ELF-1 (cell line): ENCODE data around the gene SMIM12.

Experiments
- DNase-seq: peaks from one replicate; pipeline ENCODE4 v3.0.0-alpha.2; 2016; ENCODE audit warnings: low read depth, low spot score

Gene SMIM12

GRCh38 chr1:34874296-34874952 lies 14.9 kb upstream of the SMIM12 start:
- no peak for DNase-seq

- DNase-seq, result no peak
Measured at GRCh38 chr1:34872133-34872503, 12.6 kb upstream of the SMIM12 start.

- no peak for DNase-seq
Measured at GRCh38 chr1:34871443-34872132, 12.0 kb upstream of the SMIM12 start.

- no peak for DNase-seq
Measured at GRCh38 chr1:34870395-34870794, 10.8 kb upstream of the SMIM12 start.

- no peak for DNase-seq
Measured at GRCh38 chr1:34869760-34870159, 10.2 kb upstream of the SMIM12 start.

GRCh38 chr1:34868230-34869049 lies 8.9 kb upstream of the SMIM12 start:
- DNase-seq, result no peak

- no peak for DNase-seq
Measured at GRCh38 chr1:34867415-34867814, 7.9 kb upstream of the SMIM12 start.

GRCh38 chr1:34866762-34867109 lies 7.2 kb upstream of the SMIM12 start:
- DNase-seq, result no peak

GRCh38 chr1:34865981-34866761 lies 6.6 kb upstream of the SMIM12 start:
- peak; percentile 91 for DNase-seq

GRCh38 chr1:34865573-34865972 lies 6.0 kb upstream of the SMIM12 start:
- DNase-seq, result no peak

- DNase-seq, result no peak
Measured at GRCh38 chr1:34864759-34865158, 5.2 kb upstream of the SMIM12 start.

GRCh38 chr1:34863501-34863900 lies 4.0 kb upstream of the SMIM12 start:
- no peak for DNase-seq

- DNase-seq, result no peak
Measured at GRCh38 chr1:34858901-34859445, 576 bp downstream of the SMIM12 start.

- no peak for DNase-seq
Measured at GRCh38 chr1:34856697-34857096, 2.9 kb downstream of the SMIM12 start.

- peak; percentile 99 for DNase-seq
Measured at GRCh38 chr1:34852677-34853217, 6.8 kb downstream of the SMIM12 start.

GRCh38 chr1:34851431-34852105 lies 8.0 kb downstream of the SMIM12 start:
- no peak for DNase-seq

GRCh38 chr1:34850382-34850781 lies 9.2 kb downstream of the SMIM12 start:
- no peak for DNase-seq

GRCh38 chr1:34847094-34847493 lies 12.5 kb downstream of the SMIM12 start:
- DNase-seq, result no peak

- peak; percentile 75 for DNase-seq
Measured at GRCh38 chr1:34846265-34846664, 13.3 kb downstream of the SMIM12 start.

- peak; percentile 79 for DNase-seq
Measured at GRCh38 chr1:34845131-34845901, 14.2 kb downstream of the SMIM12 start.
